Body of pancreas (tissue), 4 donors: ENCODE results near the gene VPS26A. TPM values are rescaled to one million over a fixed set of nuclear protein-coding genes. Genes with fewer than 3 reads are reported as not detected.
"Not testable (repeated sequence)": the region's sequence is repeated elsewhere in the genome, so short reads cannot be mapped to it uniquely, and the experiment has no call there.

Experiments
- ATAC-seq: fragments of 150-250 bp; one replicate; pipeline ENCODE4 v1.9.1; 2016
- DNase-seq, 4 donors: peaks; one replicate each; pipeline ENCODE4 v3.0.0-alpha.2; 2019
- H3K27ac ChIP-seq, 4 donors: fragments of 200-600 bp; sonication (generic); 1 replicate in 3 of 4; 2 replicates in 1 of 4; pipeline versions ENCODE4 v1.5.1 to v1.6.1; 2016 to 2019; ENCODE audit warnings: mild to moderate bottlenecking in 1 of 4, mixed read lengths in 1 of 4, moderate library complexity in 1 of 4
- H3K27me3 ChIP-seq, 2 donors: fragments of 200-600 bp; sonication (generic); one replicate each; pipeline ENCODE4 v1.6.0; 2016; ENCODE audit warnings: mild to moderate bottlenecking in 1 of 2
- H3K36me3 ChIP-seq, 2 donors: fragments of 200-600 bp; sonication (generic); replicated peaks in 1 of 2; 2 replicates each; pipeline ENCODE4 v1.5.1; 2016; ENCODE audit warnings: low read depth in 2 of 2; ENCODE audit not compliant: insufficient read depth in 1 of 2
- H3K4me1 ChIP-seq: fragments of 200-600 bp; sonication (generic); one replicate; pipeline ENCODE4 v1.6.0; 2016
- H3K4me3 ChIP-seq, 2 donors: fragments of 200-600 bp; sonication (generic); 1 replicate in 1 of 2; 2 replicates in 1 of 2; pipeline ENCODE4 v1.5.1; 2016 to 2019
- H3K9me3 ChIP-seq, 3 donors: fragments of 200-600 bp; sonication (generic); 1 replicate in 2 of 3; 2 replicates in 1 of 3; pipeline ENCODE4 v1.5.1; 2016
- POLR2A ChIP-seq, 3 donors: fragments of 450-650 bp; IDR thresholded peaks; one replicate each; pipeline ENCODE4 v1.6.1; 2016; ENCODE audit warnings: antibody characterized with exemption in 3 of 3, mild to moderate bottlenecking in 2 of 3
- WGBS, 2 donors: methylation state at CpG; one replicate each; pipeline ENCODE4 v1.1.5; 2017; 5-methylcytosine and 5-hydroxymethylcytosine counted together
- intact Hi-C: fragments of 100-400 bp; cut with DNase I; formaldehyde crosslinking; loops from one replicate; pipeline ENCODE4 v1.15.1; 2023
- total RNA-seq, 2 donors: library from RNA; depleted of rRNA; stranded (reverse); fragments of >200 nt; gene quantifications; one replicate each; pipeline ENCODE4 v1.1.0, GENCODE V29; 2016
- TF ChIP-seq, protein P1 (sequence below), 7 experiments: fragments of 450-650 bp in 4 of 7; fragments of 200-600 bp in 3 of 7; sonication (generic) in 3 of 7; IDR thresholded peaks; one replicate each; pipeline ENCODE4 v1.5.1; 2016 to 2019; ENCODE audit warnings: antibody characterized with exemption in 7 of 7

Gene VPS26A
- total RNA-seq, 2 donors from 2014 or later = 12.2 to 17.1 TPM

DNA sequence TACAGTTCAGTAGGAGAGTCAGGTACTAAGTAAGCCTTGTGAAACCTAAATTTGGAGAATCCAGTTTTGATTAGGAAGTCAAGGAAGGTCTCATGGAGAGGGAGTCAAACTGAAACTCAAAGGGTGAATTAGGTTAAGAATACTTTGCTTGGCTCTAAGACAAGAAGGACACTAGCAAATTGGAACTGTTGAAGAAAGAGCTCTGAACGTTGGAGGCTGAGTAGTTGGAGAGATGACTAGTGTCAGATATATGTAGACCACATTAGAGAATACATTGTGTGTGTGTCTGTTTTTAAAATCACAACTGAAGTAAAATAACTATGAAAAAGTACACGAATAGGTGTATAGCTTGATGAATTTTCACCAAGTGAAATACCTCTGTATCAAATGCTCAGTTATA lies 6.3 kb downstream of the VPS26A start:
- Histone ChIP-seq H3K9me3 (no peaks in the 10 kb centered on the region), H3K4me1 (peaks cover 18% of the 10 kb centered on the region), H3K4me3 (no peak overlapping the region), H3K27me3 (no peaks in the 10 kb centered on the region), H3K27ac (no peak overlapping the region), H3K36me3 (no peaks in the 10 kb centered on the region)
- WGBS, 2 donors = 34 to 45% methylated on average over 2 of the region's 2 CpGs
- TF ChIP-seq, protein P1, sequence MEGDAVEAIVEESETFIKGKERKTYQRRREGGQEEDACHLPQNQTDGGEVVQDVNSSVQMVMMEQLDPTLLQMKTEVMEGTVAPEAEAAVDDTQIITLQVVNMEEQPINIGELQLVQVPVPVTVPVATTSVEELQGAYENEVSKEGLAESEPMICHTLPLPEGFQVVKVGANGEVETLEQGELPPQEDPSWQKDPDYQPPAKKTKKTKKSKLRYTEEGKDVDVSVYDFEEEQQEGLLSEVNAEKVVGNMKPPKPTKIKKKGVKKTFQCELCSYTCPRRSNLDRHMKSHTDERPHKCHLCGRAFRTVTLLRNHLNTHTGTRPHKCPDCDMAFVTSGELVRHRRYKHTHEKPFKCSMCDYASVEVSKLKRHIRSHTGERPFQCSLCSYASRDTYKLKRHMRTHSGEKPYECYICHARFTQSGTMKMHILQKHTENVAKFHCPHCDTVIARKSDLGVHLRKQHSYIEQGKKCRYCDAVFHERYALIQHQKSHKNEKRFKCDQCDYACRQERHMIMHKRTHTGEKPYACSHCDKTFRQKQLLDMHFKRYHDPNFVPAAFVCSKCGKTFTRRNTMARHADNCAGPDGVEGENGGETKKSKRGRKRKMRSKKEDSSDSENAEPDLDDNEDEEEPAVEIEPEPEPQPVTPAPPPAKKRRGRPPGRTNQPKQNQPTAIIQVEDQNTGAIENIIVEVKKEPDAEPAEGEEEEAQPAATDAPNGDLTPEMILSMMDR (IDR thresholded peaks at IDR 0.05) = no peak
- no peak for TF ChIP-seq POLR2A (IDR thresholded peaks at IDR 0.05)
- intact Hi-C loops = no loop called here
- DNase-seq (no peak), ATAC-seq (no peak)

DNA sequence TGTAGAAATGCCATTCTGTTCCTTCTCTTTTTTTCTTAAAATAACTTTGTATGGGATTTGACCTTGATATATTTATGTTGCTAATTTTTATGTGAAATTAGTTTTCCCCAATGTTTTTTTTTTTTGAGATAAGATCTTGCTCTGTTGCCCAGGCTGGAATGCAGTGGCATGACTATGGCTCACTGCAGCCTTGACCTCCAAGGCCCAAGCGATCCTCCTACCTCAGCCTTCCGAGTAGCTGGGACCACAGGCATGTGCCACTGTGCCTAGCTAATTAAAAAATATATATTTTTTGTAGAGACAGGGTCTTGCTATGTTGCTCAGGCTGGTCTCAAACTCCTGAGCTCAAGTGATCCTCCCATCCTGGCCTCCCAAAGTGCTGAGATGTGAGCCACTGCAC lies 16.0 kb downstream of the VPS26A start:
- WGBS, 2 donors = 92% methylated on average over 2 of the region's 2 CpGs
- no peak overlapping the region for H3K27ac ChIP-seq

DNA sequence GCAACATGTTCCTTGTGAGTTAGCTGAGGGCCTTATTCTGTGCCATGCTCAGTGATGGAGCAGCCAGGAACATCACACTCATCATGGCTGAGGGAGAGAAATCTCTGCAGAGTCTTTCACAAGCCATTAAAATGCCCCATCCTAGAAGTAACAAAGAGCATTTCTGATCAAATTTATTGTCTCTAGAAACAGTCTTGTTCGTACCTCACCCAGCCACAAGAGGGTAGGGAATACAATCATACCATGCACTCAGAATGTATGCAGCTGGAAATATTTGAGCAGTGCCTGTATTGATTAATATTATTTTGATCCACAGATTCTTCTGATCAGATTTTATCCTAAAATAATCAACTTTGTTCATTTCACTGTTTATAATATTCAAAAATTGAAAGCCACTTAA lies 17.3 kb downstream of the VPS26A start:
- no peaks in the 10 kb centered on the region for H3K4me1 ChIP-seq
- no peak for ATAC-seq
- no peaks in the 10 kb centered on the region for H3K9me3 ChIP-seq
- TF ChIP-seq, protein P1 (IDR thresholded peaks at IDR 0.05) = no peak
- TF ChIP-seq POLR2A (IDR thresholded peaks at IDR 0.05) = no peak
- WGBS, 2 donors = 79 to 85% methylated on average over 1 of the region's 1 CpG
- intact Hi-C loops = no loop called here
- no peak for DNase-seq
- H3K27me3 ChIP-seq = no peaks in the 10 kb centered on the region
- H3K4me3 ChIP-seq = no peak overlapping the region
- no peaks in the 10 kb centered on the region for H3K36me3 ChIP-seq
- H3K27ac ChIP-seq = no peak overlapping the region

More for the DNA sequence above, 16.0 kb downstream of the VPS26A start:
- no peak for TF ChIP-seq POLR2A (IDR thresholded peaks at IDR 0.05)
- TF ChIP-seq, protein P1 (IDR thresholded peaks at IDR 0.05) = no peak
- H3K27me3 ChIP-seq = no peaks in the 10 kb centered on the region
- ATAC-seq (no peak), DNase-seq (no peak)
- H3K9me3 ChIP-seq = no peaks in the 10 kb centered on the region
- H3K36me3 ChIP-seq = no peaks in the 10 kb centered on the region
- H3K4me1 ChIP-seq = no peaks in the 10 kb centered on the region
- intact Hi-C loops = no loop called here
- H3K4me3 ChIP-seq = no peak overlapping the region

DNA sequence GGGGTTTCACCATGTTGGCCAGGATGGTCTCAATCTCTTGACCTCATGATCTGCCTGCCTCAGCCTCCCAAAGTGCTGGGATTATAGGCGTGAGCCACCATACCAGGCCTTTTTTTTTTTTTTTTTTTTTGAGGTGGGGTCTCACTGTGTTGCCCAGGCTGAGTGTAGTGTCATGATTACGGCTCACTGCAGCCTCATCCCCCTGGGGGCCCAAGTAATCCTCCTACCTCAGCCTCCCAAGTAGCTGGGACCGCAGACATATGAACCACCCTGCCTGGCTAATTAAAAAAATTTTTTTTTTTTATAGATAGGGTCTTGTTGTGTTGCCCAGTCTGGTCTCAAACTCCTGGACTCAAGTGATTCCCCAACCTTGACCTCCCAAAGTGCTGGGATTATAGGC lies 18.1 kb downstream of the VPS26A start:
- DNase-seq, H3K27ac ChIP-seq, H3K9me3 ChIP-seq, H3K36me3 ChIP-seq, intact Hi-C loops, ATAC-seq, H3K27me3 ChIP-seq, H3K4me3 ChIP-seq, H3K4me1 ChIP-seq: not testable (repeated sequence)
- WGBS, 2 donors = 94 to 100% methylated on average over 3 of the region's 3 CpGs

DNA sequence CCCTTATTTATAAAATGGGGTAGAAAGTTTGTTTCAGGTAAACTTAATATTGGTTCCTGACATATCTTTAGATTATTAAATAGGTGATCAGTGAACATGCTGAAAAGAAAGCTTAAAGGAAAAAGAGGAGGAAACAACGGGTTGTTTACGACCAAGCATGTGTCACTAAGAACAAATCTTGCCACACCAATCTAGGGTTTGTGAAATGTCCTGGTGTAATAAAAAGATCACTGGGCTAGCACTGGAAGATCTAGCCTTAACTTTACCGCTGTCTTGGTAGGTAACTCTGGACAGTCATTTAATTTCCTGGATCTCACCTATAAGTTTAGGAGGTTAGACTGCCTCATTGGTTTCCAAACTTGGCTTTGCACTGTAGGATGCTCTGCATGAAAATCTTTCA lies 19.0 kb downstream of the VPS26A start:
- Histone ChIP-seq H3K4me3 (no peak overlapping the region), H3K4me1 (no peaks in the 10 kb centered on the region), H3K9me3 (no peaks in the 10 kb centered on the region), H3K27ac (no peak overlapping the region), H3K27me3 (no peaks in the 10 kb centered on the region), H3K36me3 (no peaks in the 10 kb centered on the region)
- TF ChIP-seq, protein P1 (IDR thresholded peaks at IDR 0.05) = no peak
- no peak for TF ChIP-seq POLR2A (IDR thresholded peaks at IDR 0.05)
- 59 to 63% methylated on average over 3 of the region's 3 CpGs for WGBS, 2 donors
- ATAC-seq (no peak), DNase-seq (no peak)
- intact Hi-C loops = no loop called here
